Type B pancreatic cell (in vitro differentiated cells): ENCODE data around the gene TMEM223. TPM values are rescaled to one million over a fixed set of nuclear protein-coding genes. Genes with fewer than 3 reads are reported as not detected.

Experiments used
- DNase-seq: peaks from one replicate; pipeline ENCODE4 v3.0.0; 2021; ENCODE audit warnings: mixed read lengths; ENCODE audit not compliant: unreplicated experiment; ENCODE audit errors: extremely low spot score
- H3K27ac Mint-ChIP-seq: 2 replicates; pipeline ENCODE4 v1.8.0; 2021; ENCODE audit warnings: mild to moderate bottlenecking, mixed read lengths
- H3K27me3 Mint-ChIP-seq: 2 replicates; pipeline ENCODE4 v1.8.0; 2021; ENCODE audit warnings: mixed read lengths
- H3K36me3 Mint-ChIP-seq: 2 replicates; pipeline ENCODE4 v1.8.0; 2021; ENCODE audit warnings: mixed read lengths
- H3K4me1 Mint-ChIP-seq: one replicate; pipeline ENCODE4 v1.8.0; 2021; ENCODE audit warnings: mixed read lengths; ENCODE audit not compliant: unreplicated experiment
- H3K4me3 Mint-ChIP-seq: 2 replicates; pipeline ENCODE4 v1.8.0; 2021; ENCODE audit warnings: mild to moderate bottlenecking, mixed read lengths
- H3K9me3 Mint-ChIP-seq: 2 replicates; pipeline ENCODE4 v1.8.0; 2021; ENCODE audit warnings: mixed read lengths
- total RNA-seq: library from RNA; stranded (reverse); gene quantifications from 2 replicates; pipeline ENCODE4 v1.2.1, GENCODE V29; 2021; ENCODE audit warnings: low replicate concordance
- TF ChIP-seq, protein P1 (sequence below): fragments of 200-600 bp; sonication (generic); conservative IDR thresholded peaks from 2 replicates; pipeline ENCODE4 v1.5.0; 2021; ENCODE audit warnings: antibody characterized with exemption, mild to moderate bottlenecking

The TMEM223 gene
- total RNA-seq, 1 donor from 2014 or later = 21.9 TPM

DNA sequence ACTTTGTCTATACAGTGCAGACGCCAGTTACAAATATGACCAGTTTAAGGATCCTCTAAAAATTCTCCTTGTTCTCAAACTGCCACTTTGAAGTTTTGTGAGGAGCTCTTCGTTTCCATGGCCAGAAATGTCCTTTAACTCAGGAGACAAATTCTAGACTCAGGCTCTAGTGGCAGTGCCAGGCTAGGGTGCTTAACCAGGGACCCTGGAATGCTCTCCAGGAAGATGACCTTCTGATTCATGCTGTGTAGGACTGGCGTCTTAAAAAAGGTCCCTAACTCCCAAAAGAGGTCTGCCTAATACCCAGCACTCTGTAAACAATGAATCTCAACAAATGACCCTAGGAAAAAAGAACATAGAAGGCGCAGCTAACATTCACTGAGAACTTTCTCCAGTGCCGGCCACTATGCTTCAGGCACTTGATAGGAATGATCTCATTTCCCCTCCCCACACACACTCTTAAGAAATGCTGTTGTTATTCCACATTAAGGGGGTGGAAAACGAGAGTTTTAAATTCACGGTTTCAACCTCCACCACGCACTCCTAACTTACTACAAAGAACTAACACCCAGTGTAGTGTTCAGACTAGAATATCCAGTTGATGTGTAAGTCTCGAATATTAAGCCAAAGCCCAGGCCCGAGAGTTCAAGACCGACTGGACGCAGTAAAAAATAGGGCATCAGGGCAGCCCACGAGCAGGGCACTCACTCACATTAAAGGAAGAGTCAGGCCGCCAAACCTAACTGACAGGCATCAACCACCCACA is 12.7 kb upstream of the TMEM223 start:
- TF ChIP-seq, protein P1, sequence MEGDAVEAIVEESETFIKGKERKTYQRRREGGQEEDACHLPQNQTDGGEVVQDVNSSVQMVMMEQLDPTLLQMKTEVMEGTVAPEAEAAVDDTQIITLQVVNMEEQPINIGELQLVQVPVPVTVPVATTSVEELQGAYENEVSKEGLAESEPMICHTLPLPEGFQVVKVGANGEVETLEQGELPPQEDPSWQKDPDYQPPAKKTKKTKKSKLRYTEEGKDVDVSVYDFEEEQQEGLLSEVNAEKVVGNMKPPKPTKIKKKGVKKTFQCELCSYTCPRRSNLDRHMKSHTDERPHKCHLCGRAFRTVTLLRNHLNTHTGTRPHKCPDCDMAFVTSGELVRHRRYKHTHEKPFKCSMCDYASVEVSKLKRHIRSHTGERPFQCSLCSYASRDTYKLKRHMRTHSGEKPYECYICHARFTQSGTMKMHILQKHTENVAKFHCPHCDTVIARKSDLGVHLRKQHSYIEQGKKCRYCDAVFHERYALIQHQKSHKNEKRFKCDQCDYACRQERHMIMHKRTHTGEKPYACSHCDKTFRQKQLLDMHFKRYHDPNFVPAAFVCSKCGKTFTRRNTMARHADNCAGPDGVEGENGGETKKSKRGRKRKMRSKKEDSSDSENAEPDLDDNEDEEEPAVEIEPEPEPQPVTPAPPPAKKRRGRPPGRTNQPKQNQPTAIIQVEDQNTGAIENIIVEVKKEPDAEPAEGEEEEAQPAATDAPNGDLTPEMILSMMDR = no peak
- Mint-ChIP-seq H3K4me1 (peaks cover 9% of the 10 kb centered on the region), H3K4me3 (peak overlapping the region; percentile 100), H3K36me3 (peaks cover 28% of the 10 kb centered on the region), H3K27ac (peak overlapping the region; percentile 98), H3K9me3 (no peaks in the 10 kb centered on the region), H3K27me3 (no peaks in the 10 kb centered on the region)
- DNase-seq = no peak

DNA sequence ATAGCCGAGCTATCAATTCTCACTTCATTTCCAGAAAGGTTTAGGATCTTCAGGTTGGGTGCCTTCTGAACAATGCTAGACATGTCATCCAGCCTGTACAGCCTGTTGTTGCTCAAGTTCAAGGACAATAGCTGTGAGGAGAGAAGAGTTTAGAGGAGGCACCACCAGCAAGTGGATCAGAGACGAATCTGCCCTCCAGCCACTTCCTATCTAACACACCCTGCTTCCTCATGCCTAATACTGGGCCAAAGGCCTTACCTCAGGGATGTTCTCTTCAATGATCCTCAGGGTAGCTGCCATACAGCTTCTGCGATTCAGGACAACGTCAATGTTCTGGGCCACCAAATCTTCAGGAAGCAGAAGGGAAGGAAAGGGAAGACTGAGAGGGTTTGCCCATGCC is 9.3 kb upstream of the TMEM223 start:
- Mint-ChIP-seq H3K4me3 (peak overlapping the region; percentile 50), H3K27ac (peak overlapping the region; percentile 85), H3K9me3 (no peaks in the 10 kb centered on the region), H3K4me1 (peaks cover 9% of the 10 kb centered on the region), H3K36me3 (peaks cover 30% of the 10 kb centered on the region), H3K27me3 (no peaks in the 10 kb centered on the region)
- TF ChIP-seq, protein P1 = no peak
- DNase-seq = no peak

DNA sequence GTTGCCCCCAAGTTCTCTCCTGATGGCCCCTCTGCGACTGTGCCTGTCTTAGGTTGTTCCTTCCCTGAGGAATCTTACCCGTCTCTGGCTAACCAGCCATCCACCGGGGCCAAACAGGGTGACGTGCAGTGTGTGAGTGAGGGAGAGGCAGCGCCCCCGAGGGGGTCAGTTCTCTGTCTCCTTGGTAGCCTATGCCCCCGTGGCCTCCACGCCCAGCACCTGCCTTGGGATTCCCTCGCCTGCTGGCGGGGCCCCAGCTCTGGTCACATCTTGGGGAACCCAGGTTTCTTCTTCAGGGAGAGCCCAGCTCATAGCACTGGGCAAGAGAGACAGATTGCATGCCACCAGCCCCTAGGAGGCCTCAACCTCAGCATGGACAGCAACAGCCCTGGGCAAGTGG is 7.7 kb upstream of the TMEM223 start:
- no peaks in the 10 kb centered on the region for H3K27me3 Mint-ChIP-seq
- H3K36me3 Mint-ChIP-seq = peaks cover 40% of the 10 kb centered on the region
- no peak overlapping the region for H3K4me3 Mint-ChIP-seq
- no peak for DNase-seq
- H3K4me1 Mint-ChIP-seq = peaks cover 9% of the 10 kb centered on the region
- peak overlapping the region; percentile 39 for H3K27ac Mint-ChIP-seq
- TF ChIP-seq, protein P1 = no peak
- H3K9me3 Mint-ChIP-seq = no peaks in the 10 kb centered on the region

DNA sequence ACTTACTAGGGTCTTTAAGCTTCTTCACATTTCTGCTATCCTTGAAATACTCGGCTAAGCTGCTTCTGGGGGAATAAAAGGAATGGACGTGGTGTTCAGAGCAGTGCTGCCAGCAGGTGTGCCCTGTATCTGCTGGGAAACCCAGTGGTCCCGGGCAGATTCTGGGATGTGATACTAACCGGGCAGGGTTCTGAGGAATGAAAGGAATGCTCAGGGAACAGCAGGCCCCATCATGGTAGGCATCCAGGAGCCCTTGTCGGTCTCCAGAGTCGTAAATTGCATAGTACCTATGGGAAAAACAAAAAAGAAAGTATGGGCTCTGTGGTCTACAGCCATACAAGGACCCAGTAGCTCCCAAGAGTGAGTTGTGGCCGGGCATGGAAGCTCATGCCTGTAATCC is 4.5 kb upstream of the TMEM223 start:
- DNase-seq = no peak
- H3K4me1 Mint-ChIP-seq = peaks cover 10% of the 10 kb centered on the region
- TF ChIP-seq, protein P1 = no peak
- no peaks in the 10 kb centered on the region for H3K9me3 Mint-ChIP-seq
- no peak overlapping the region for H3K27ac Mint-ChIP-seq
- H3K4me3 Mint-ChIP-seq = no peak overlapping the region
- no peaks in the 10 kb centered on the region for H3K27me3 Mint-ChIP-seq
- H3K36me3 Mint-ChIP-seq = peaks cover 42% of the 10 kb centered on the region

DNA sequence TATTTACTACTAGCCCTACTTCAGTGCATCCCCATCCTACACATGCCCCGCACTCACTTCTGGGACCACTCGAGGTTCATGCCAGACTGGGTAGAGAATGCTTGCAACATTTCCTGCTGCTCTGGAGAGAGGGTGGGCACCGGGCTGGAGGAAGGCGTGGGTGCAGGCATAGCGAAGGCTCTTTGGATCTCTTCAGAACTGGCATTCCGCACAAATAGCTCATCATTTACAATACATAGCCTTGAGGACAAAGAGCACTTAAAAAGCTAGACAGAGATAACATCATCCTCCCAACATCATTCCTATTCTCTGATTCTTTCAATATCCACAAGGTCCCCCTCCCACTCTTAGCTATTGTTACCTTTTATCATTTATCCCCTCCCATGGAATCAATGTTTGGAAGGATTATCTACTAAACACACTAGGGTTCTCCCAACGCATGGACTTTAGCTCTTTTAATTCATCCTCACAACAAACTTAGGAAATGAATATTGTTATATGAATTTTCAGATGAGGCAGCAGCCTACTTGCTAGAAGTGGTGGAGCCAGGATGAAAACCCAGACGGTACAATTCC is 2.5 kb upstream of the TMEM223 start:
- Mint-ChIP-seq H3K27me3 (no peaks in the 10 kb centered on the region), H3K27ac (peak overlapping the region; percentile 32), H3K36me3 (peaks cover 33% of the 10 kb centered on the region), H3K9me3 (no peaks in the 10 kb centered on the region), H3K4me3 (peak overlapping the region; percentile 9), H3K4me1 (peaks cover 21% of the 10 kb centered on the region)
- no peak for DNase-seq
- TF ChIP-seq, protein P1 = no peak
